Heart right ventricle (tissue), 16 donors: ENCODE measurements around the gene NEURL3. TPM values are rescaled to one million over a fixed set of nuclear protein-coding genes. Genes with fewer than 3 reads are reported as not detected.

Experiments
- ATAC-seq, 8 donors: fragments of 200-7000 bp; cut with Tn5 transposase; one replicate each; pipeline ENCODE4 v1.9.1; 2020; ENCODE audit warnings: mild to moderate bottlenecking in 8 of 8, moderate library complexity in 8 of 8, moderate number of reproducible peaks in 1 of 8
- DNase-seq, 2 donors: peaks; one replicate each; pipeline ENCODE4 v3.0.0-alpha.2; 2020
- H3K27ac ChIP-seq, 10 donors: fragments of 200-600 bp; sonication (generic) in 2 of 10; one replicate each; pipeline versions ENCODE4 v1.5.0 to v1.8.0; 2020 to 2022; ENCODE audit warnings: mild to moderate bottlenecking in 3 of 10
- H3K27me3 ChIP-seq, 7 donors: fragments of 200-600 bp; one replicate each; pipeline ENCODE4 v1.8.0; 2021 to 2022; ENCODE audit warnings: mild to moderate bottlenecking in 2 of 7
- H3K36me3 ChIP-seq, 9 donors: fragments of 200-600 bp; sonication (generic) in 1 of 9; one replicate each; pipeline versions ENCODE4 v1.5.0 to v1.8.0; 2020 to 2022; ENCODE audit warnings: mild to moderate bottlenecking in 2 of 9
- H3K4me1 ChIP-seq, 9 donors: fragments of 200-600 bp; sonication (generic) in 1 of 9; one replicate each; pipeline versions ENCODE4 v1.5.0 to v1.8.0; 2020 to 2022; ENCODE audit warnings: mild to moderate bottlenecking in 4 of 9
- H3K4me3 ChIP-seq, 10 donors: fragments of 200-600 bp; sonication (generic) in 2 of 10; one replicate each; pipeline versions ENCODE4 v1.5.0 to v1.8.0; 2020 to 2022; ENCODE audit warnings: mild to moderate bottlenecking in 7 of 10, moderate library complexity in 2 of 10
- H3K9me3 ChIP-seq, 11 donors: fragments of 200-600 bp in 10 of 11; sonication (generic) in 2 of 11; one replicate each; pipeline versions ENCODE4 v1.5.0 to v1.8.0; 2013 to 2022; ENCODE audit warnings: mild to moderate bottlenecking in 2 of 11, control low read depth in 1 of 11, moderate library complexity in 1 of 11
- WGBS, 2 donors: extraction: QIAGEN DNeasy Blood & Tissue Kit; methylation state at CpG; one replicate each; pipeline ENCODE4 v1.1.7; 2013; ENCODE audit warnings: inconsistent platforms in 1 of 2; 5-methylcytosine and 5-hydroxymethylcytosine counted together
- intact Hi-C, 10 donors: fragments of 100-400 bp; cut with DNase I; formaldehyde crosslinking; loops; one replicate each; pipeline versions ENCODE4 v1.11.1 to v1.14.2; 2022
- polyA plus RNA-seq, 2 donors: library from polyadenylated mRNA; stranded (reverse); fragments of 200-250 nt; gene quantifications; one replicate each; pipeline ENCODE4 v1.2.3, GENCODE V29; 2013
- total RNA-seq, 10 donors: library from RNA; stranded (reverse); fragmentation: NEBNext Ultra II Directional in 3 of 10; extraction: Animal tissue kit (Norgen Biotek cat#: 25700) in 3 of 10; gene quantifications; one replicate each; pipeline versions ENCODE4 v1.2.1 to v1.2.4, GENCODE V29; 2021 to 2023
- TF ChIP-seq, protein P1 (sequence below), 9 donors: fragments of 200-600 bp; sonication (generic) in 2 of 9; IDR thresholded peaks; one replicate each; pipeline versions ENCODE4 v1.5.0 to v1.8.0; 2021 to 2022; ENCODE audit warnings: antibody characterized with exemption in 9 of 9, mild to moderate bottlenecking in 5 of 9, moderate library complexity in 1 of 9
- donor health status: Arrhythmogenic right ventricular cardiomyopathy.
- donor health status: ischemic (EF 13 %, LVEDD 7.1; RV severe dilation, severe dysfunction).
- donor health status: healthy with polysubstance abuse.
- donor health status: DM: no; HTN: yes; CAD: no.
- donor health status: DM: no; HTN: no; CAD: no.
- donor health status: ischemic (EF 25% LVEDD 6.9; RV normal size, moderate dysfunction).
- donor health status: ischemic (EF 25% LVEDD 5.7; RV mildly dilated, moderate dysfunction).
- donor health status: healthy.
- donor health status: DM: yes; HTN: yes; CAD: no.
- donor health status: Ischemic cardiomyopathy.
- donor health status: ischemic (EF 35%, LVEDD 5.7; RV mildly dilated, moderate dysfunction).
- donor health status: nonischemic (EF 11% LVEDD 7.7; RV severe dilation, severe dysfunction).
- donor health status: DM: yes; HTN: yes; CAD: no.
- donor health status: PGD.
- donor health status: ischemic (EF 29% LVEDD 5.4; RV normal size, mild dysfunction).
- donor health status: nonischemic (EF 23%, LVEDD 6.1; RV moderate dilation, normal function).

NEURL3 gene
- total and polyA plus RNA-seq, 12 donors = 0.06 to 0.67 (median 0.30) TPM; not detected in 8

- TF ChIP-seq, protein P1, sequence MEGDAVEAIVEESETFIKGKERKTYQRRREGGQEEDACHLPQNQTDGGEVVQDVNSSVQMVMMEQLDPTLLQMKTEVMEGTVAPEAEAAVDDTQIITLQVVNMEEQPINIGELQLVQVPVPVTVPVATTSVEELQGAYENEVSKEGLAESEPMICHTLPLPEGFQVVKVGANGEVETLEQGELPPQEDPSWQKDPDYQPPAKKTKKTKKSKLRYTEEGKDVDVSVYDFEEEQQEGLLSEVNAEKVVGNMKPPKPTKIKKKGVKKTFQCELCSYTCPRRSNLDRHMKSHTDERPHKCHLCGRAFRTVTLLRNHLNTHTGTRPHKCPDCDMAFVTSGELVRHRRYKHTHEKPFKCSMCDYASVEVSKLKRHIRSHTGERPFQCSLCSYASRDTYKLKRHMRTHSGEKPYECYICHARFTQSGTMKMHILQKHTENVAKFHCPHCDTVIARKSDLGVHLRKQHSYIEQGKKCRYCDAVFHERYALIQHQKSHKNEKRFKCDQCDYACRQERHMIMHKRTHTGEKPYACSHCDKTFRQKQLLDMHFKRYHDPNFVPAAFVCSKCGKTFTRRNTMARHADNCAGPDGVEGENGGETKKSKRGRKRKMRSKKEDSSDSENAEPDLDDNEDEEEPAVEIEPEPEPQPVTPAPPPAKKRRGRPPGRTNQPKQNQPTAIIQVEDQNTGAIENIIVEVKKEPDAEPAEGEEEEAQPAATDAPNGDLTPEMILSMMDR (IDR thresholded peaks at IDR 0.05) = no peak
- Histone ChIP-seq H3K27ac (no peak overlapping the region), H3K27me3 (no peaks in the 10 kb centered on the region), H3K4me1 (peaks cover 6 to 26% (median 12%) of the 10 kb centered on the region in 9 donors), H3K4me3 (no peak overlapping the region), H3K36me3 (peaks cover 7 to 58% (median 49%) of the 10 kb centered on the region in 9 donors), H3K9me3 (no peaks in the 10 kb centered on the region)
- intact Hi-C loops = loop anchor here in 2 of 10 donors (1.0 to 5.0 kb wide), 2 partner anchors 80 to 97 kb away; no protein-coding TSS in a partner anchor
- no peak for ATAC-seq
- DNase-seq = no peak
- 86% methylated on average over 18 of the region's 18 CpGs for WGBS, 2 donors
Measured at GRCh38 chr2:96552315-96553175, 47.4 kb upstream of the NEURL3 start.

DNA sequence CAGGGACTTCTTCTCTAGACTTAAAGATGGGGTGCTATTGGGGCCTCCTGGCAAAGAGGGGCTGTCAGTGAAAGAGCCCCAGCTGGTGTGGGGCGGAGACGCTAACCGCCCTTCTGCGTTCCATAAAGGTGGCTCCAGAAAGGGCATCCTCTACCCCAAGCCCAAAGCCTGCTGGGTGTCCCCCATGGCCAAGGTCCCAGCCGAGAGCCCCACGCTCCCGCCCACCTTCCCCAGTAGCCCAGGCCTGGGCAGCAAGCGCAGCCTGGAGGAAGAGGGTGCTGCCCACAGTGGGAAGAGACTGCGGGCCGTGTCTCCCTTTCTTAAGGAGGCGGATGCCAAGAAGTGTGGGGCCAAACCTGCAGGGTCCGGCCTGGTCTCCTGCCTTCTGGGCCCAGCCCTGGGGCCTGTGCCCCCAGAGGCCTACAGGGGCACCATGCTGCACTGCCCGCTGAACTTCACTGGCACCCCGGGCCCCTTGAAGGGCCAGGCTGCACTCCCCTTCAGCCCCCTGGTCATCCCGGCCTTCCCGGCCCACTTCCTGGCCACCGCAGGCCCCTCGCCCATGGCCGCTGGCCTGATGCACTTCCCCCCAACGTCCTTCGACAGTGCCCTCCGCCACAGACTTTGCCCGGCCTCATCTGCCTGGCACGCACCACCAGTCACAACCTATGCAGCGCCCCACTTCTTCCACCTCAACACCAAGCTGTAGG is 46.6 kb upstream of the NEURL3 start:
- H3K36me3 ChIP-seq = peaks cover 7 to 66% (median 55%) of the 10 kb centered on the region in 9 donors
- no peaks in the 10 kb centered on the region for H3K27me3 ChIP-seq
- no peaks in the 10 kb centered on the region for H3K9me3 ChIP-seq
- no peak for ATAC-seq
- WGBS, 2 donors = 94 to 96% methylated on average over 25 of the region's 25 CpGs
- H3K4me3 ChIP-seq = no peak overlapping the region
- DNase-seq = no peak
- peaks cover 6 to 34% (median 12%) of the 10 kb centered on the region in 9 donors for H3K4me1 ChIP-seq
- intact Hi-C loops = loop anchor here in 2 of 10 donors (1.0 to 5.0 kb wide), 2 partner anchors 79 to 96 kb away; no protein-coding TSS in a partner anchor
- TF ChIP-seq, protein P1 (IDR thresholded peaks at IDR 0.05) = no peak
- H3K27ac ChIP-seq = no peak overlapping the region

- H3K9me3 ChIP-seq = no peaks in the 10 kb centered on the region
- 92 to 95% methylated on average over 14 of the region's 14 CpGs for WGBS, 2 donors
- no peak for ATAC-seq
- H3K36me3 ChIP-seq = peaks cover 7 to 73% (median 57%) of the 10 kb centered on the region in 9 donors
- H3K27me3 ChIP-seq = no peaks in the 10 kb centered on the region
- no peak overlapping the region for H3K27ac ChIP-seq
- H3K4me3 ChIP-seq = no peak overlapping the region
- H3K4me1 ChIP-seq = peaks cover 6 to 42% (median 17%) of the 10 kb centered on the region in 9 donors
- TF ChIP-seq, protein P1 (IDR thresholded peaks at IDR 0.05) = no peak
- intact Hi-C loops = loop anchor here in 1 of 10 donors (5.0 kb wide), 1 partner anchor 79 kb away; no protein-coding TSS in a partner anchor
- DNase-seq = no peak
Measured at GRCh38 chr2:96550787-96551604, 45.8 kb upstream of the NEURL3 start.
